GM23338 (cell line): ENCODE measurements around the gene ERMARD.

Source experiments
- CREB1 ChIP-seq: fragments of 250-450 bp; sonication (Bioruptor Pico); IDR thresholded peaks from 2 replicates; pipeline ENCODE4 v1.5.0; 2020; ENCODE audit warnings: low read depth, mild to moderate bottlenecking, moderate library complexity
- EZH2 ChIP-seq: fragments of 200-600 bp; sonication (generic); IDR thresholded peaks from one replicate; pipeline ENCODE4 v1.8.0; 2017; ENCODE audit warnings: antibody characterized with exemption, mild to moderate bottlenecking, low read depth; ENCODE audit not compliant: unreplicated experiment
- EZH2phosphoT487 ChIP-seq: fragments of 200-600 bp; sonication (generic); IDR thresholded peaks from one replicate; pipeline ENCODE4 v1.8.1; 2018; ENCODE audit warnings: antibody characterized with exemption; ENCODE audit not compliant: unreplicated experiment
- JUNB ChIP-seq: IDR thresholded peaks from one replicate; pipeline ENCODE4 v1.6.1; 2016; ENCODE audit warnings: antibody characterized with exemption; ENCODE audit not compliant: unreplicated experiment
- POLR2AphosphoS5 ChIP-seq: IDR thresholded peaks from 2 replicates; pipeline ENCODE4 v1.6.1; 2016; ENCODE audit warnings: antibody characterized with exemption, low read depth
- STAT1 ChIP-seq: IDR thresholded peaks from one replicate; pipeline ENCODE4 v1.6.1; 2016; ENCODE audit warnings: antibody characterized with exemption; ENCODE audit not compliant: unreplicated experiment
- TF ChIP-seq, protein P1 (sequence below), 2 experiments: fragments of 200-600 bp in 1 of 2; sonication (generic) in 1 of 2; conservative IDR thresholded peaks; 2 replicates each; pipeline versions ENCODE4 v1.5.1 to v1.6.1; 2016 to 2017; ENCODE audit warnings: antibody characterized with exemption in 2 of 2, low read depth in 2 of 2, mild to moderate bottlenecking in 2 of 2, moderate library complexity in 1 of 2
- TF ChIP-seq, protein P2 (sequence below): IDR thresholded peaks from one replicate; pipeline ENCODE4 v1.6.1; 2018; ENCODE audit warnings: antibody characterized with exemption; ENCODE audit not compliant: unreplicated experiment

DNA sequence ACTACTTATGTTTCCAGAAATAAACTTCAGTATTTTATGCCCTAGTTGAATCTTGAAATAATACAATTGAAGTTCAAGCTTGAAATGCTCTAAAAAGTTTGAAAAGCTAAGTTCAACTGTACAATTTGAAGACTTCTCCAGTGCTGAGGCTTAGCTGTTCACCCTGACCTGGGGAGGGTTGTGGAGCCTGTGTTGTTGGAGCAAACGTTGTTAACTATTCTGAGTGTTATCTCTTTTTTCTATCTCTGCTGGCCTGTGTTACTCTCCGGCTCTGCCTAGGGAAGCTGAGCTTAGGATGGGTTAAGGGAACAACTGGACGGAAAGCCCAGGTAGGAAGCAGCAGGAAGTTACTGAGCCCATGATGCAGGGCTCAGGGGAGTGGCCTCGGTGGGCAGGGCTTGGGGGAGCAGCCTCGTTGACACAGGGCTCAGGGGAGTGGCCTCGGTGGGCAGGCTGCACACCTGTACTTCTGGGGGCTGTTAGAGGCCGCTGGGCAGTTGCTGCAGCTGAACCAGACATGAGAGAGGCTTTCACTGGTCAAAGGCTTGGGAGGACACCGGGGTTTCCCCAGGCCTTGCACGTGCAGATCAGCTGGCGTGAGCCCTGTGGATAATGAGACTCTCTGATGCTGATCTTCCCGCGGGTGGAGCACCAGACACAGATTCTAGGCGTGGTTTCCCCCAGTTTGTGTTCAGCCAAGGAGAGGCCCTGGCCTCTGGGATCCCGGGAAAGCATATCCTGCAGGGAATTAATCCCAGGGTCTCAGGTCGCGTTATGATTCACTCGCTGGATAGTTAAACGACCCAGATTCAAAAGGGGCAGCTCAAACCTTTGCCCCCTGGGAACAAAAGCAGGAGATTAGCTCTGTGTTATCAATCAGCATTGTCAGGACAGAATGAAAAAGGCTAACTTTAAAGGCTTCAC, 58.9 kb downstream of the ERMARD start:
- TF ChIP-seq, protein P1, sequence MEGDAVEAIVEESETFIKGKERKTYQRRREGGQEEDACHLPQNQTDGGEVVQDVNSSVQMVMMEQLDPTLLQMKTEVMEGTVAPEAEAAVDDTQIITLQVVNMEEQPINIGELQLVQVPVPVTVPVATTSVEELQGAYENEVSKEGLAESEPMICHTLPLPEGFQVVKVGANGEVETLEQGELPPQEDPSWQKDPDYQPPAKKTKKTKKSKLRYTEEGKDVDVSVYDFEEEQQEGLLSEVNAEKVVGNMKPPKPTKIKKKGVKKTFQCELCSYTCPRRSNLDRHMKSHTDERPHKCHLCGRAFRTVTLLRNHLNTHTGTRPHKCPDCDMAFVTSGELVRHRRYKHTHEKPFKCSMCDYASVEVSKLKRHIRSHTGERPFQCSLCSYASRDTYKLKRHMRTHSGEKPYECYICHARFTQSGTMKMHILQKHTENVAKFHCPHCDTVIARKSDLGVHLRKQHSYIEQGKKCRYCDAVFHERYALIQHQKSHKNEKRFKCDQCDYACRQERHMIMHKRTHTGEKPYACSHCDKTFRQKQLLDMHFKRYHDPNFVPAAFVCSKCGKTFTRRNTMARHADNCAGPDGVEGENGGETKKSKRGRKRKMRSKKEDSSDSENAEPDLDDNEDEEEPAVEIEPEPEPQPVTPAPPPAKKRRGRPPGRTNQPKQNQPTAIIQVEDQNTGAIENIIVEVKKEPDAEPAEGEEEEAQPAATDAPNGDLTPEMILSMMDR (conservative IDR thresholded peaks at IDR 0.05; ENCODE audit: low read depth in 2 of 2), result no peak
- TF ChIP-seq EZH2 (no peak), POLR2AphosphoS5 (0 out of 2 replicates have a peak, but pooled peaks have one; percentile 13), CREB1 (CRISPR knock-in tag) (no peak), EZH2phosphoT487 (no peak), STAT1 (no peak), JUNB (no peak)
- TF ChIP-seq, protein P2, sequence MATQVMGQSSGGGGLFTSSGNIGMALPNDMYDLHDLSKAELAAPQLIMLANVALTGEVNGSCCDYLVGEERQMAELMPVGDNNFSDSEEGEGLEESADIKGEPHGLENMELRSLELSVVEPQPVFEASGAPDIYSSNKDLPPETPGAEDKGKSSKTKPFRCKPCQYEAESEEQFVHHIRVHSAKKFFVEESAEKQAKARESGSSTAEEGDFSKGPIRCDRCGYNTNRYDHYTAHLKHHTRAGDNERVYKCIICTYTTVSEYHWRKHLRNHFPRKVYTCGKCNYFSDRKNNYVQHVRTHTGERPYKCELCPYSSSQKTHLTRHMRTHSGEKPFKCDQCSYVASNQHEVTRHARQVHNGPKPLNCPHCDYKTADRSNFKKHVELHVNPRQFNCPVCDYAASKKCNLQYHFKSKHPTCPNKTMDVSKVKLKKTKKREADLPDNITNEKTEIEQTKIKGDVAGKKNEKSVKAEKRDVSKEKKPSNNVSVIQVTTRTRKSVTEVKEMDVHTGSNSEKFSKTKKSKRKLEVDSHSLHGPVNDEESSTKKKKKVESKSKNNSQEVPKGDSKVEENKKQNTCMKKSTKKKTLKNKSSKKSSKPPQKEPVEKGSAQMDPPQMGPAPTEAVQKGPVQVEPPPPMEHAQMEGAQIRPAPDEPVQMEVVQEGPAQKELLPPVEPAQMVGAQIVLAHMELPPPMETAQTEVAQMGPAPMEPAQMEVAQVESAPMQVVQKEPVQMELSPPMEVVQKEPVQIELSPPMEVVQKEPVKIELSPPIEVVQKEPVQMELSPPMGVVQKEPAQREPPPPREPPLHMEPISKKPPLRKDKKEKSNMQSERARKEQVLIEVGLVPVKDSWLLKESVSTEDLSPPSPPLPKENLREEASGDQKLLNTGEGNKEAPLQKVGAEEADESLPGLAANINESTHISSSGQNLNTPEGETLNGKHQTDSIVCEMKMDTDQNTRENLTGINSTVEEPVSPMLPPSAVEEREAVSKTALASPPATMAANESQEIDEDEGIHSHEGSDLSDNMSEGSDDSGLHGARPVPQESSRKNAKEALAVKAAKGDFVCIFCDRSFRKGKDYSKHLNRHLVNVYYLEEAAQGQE, result no peak
